DOHH2 (cell line): ENCODE measurements around the gene TTLL9.

Source experiments
- EZH2phosphoT487 ChIP-seq: fragments of 200-600 bp; sonication (generic); IDR thresholded peaks from 2 replicates; pipeline ENCODE4 v1.6.1; 2017; ENCODE audit warnings: borderline replicate concordance, mild to moderate bottlenecking, antibody characterized with exemption, low read length, moderate library complexity, mixed read lengths
- TF ChIP-seq, protein P1 (sequence below): fragments of 200-600 bp; sonication (generic); IDR thresholded peaks from one replicate; pipeline ENCODE4 v1.5.1; 2014; ENCODE audit warnings: antibody characterized with exemption, mild to moderate bottlenecking, low read depth, low read length; ENCODE audit not compliant: poor library complexity, severe bottlenecking

DNA sequence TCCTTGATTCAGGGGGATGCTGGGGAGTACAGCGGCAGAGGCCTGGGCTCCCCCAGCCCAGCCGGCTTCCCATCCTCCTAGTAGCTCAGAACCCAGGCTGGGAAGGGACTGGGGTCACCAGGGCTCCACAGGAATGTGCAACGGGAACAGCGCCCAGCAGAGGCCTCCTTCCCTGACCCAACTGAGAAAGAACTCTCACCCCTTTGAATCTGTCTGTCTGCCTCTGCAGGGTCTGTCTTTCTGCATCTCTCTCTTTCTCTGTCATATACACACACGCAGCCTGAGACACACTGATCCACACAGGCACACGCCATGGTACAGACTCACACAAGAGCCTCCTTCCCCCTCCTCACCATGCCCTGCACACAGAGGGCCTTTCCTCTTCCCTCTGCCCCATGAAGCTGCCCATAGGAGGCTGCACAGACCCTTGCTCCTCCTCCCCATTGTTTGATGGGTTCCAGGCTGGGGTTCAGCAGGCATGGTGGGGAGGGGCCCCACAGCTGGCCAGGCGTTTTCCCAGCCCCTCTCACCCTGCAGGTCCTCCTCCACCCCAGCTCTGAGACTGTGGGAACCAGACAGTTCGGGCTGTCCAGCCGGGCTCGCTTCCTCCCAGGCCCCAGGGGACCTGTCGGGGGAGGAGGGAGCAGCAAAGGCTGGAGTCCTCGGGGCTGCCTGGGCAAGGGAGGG lies 27.8 kb upstream of the TTLL9 start:
- TF ChIP-seq, protein P1, sequence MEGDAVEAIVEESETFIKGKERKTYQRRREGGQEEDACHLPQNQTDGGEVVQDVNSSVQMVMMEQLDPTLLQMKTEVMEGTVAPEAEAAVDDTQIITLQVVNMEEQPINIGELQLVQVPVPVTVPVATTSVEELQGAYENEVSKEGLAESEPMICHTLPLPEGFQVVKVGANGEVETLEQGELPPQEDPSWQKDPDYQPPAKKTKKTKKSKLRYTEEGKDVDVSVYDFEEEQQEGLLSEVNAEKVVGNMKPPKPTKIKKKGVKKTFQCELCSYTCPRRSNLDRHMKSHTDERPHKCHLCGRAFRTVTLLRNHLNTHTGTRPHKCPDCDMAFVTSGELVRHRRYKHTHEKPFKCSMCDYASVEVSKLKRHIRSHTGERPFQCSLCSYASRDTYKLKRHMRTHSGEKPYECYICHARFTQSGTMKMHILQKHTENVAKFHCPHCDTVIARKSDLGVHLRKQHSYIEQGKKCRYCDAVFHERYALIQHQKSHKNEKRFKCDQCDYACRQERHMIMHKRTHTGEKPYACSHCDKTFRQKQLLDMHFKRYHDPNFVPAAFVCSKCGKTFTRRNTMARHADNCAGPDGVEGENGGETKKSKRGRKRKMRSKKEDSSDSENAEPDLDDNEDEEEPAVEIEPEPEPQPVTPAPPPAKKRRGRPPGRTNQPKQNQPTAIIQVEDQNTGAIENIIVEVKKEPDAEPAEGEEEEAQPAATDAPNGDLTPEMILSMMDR = no peak
- no peak for TF ChIP-seq EZH2phosphoT487
